GM12892 (cell line): ENCODE data around the gene AP3S2.

Source experiments
- POLR2A ChIP-seq: IDR thresholded peaks from 2 replicates; pipeline ENCODE4 v1.6.1; 2011; ENCODE audit warnings: low read depth, low read length, control low read depth
- POLR2AphosphoS5 ChIP-seq: IDR thresholded peaks from 2 replicates; pipeline ENCODE4 v1.6.1; 2011; ENCODE audit warnings: low read depth, low read length, control low read depth

- TF ChIP-seq POLR2AphosphoS5 (no peak), POLR2A (no peak)
Measured at GRCh38 chr15:89907289-89907688, 13.5 kb upstream of the AP3S2 start.
